Dedifferentiated amniotic fluid mesenchymal stem cell (primary cell): ENCODE measurements around the gene GPR84.

Source experiments
- DNase-seq: peaks from one replicate; pipeline ENCODE4 v3.0.0-alpha.2; 2016; ENCODE audit errors: extremely low spot score

Gene GPR84

GRCh38 chr12:54364413-54364812 is at the start of gene GPR84:
TSS of gene GPR84 (minus strand) at chr12:54364486. CDS start at chr12:54363851, 635 bp downstream.
- DNase-seq: no peak

DNA sequence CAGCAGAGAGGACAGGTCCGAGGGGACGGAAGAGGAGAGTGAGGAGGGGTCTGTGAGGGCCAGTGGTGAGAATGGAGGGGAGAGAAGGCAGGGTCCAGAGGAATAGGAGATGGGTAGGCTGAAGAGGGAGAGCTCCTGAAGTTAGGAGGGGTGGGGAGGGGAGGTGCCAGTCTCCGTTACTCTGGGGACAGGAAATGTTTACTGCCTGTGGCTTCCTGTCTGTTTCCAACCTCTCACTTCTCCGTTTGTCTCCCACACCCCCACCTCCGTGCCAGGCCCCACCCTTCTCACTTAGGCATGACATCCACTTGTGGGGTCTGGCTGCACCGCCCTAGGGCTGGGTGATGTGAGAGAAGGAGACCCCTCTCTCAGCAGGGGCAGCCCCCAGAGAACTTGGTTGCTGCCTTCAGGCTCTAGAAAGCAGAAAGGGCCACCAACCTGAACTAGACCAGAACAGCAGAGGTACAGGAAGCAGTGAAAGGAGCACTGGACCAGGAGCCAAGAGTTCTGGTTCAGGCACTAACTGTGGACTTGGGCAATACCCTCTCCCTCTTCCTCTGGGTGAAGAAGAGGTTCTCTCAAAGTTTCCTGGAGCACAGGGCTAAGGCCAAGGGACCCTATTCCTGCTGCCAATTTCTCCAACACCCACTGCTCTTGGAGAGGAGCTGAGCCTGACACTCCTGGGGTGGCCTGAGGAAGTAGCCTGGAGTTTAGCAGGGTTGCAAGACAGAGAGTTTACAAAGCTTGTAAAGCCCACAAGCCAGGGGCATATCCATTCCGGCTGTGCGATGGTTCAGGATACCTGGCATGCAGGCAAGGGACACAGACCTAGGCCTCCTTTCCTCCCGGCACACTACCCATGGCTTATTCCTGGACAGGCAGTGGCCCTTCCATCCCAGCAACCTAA is 49.3 kb upstream of the GPR84 start:
- DNase-seq: no peak

- no peak for DNase-seq
These were observed 48.5 kb upstream of the GPR84 start for GRCh38 chr12:54412786-54413185.

GRCh38 chr12:54412348-54412747 is 48.1 kb upstream of the GPR84 start:
- no peak for DNase-seq

DNA sequence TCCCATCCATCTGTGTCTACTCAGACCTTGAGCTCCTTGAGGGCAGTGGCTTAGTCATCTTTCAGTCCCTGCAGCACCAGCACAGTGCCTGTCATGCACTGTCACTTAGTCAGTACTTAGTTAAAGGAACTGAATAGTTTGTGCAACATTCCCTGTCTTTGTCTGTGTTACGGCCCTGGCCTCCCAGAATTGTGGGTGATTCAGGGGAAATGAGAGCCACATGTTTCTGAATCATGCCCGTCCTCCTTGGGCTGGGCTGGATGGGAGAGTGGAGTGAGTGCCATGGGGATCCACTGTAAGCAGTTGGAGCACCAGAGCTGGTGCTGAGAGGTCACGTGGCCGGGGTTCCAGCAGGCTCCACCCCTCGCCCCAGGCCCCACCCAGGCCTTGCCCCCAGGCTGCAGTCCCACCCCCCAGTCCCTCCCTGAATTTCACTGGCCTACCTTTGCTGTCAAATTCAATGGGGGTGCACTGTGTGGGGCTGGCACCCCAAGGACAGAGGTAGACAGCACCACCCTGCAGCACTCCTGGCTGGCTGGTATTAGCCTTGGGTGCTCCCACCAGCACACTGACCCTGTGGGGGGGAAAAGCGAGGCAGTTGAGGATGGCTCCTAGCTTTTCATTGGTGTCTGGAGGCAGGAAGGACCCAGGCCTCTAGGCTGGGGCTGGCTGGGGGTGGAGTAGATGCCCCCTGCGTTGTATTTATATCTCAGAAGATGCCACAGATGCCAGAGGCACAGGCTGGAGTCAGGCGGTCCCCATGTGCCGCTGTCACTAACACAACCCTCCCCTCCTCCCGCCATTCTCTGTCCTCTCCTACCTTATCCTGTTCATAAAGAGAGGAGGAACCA is 47.3 kb upstream of the GPR84 start:
- peak; percentile 91 for DNase-seq

- no peak for DNase-seq
These were observed 45.0 kb upstream of the GPR84 start for GRCh38 chr12:54409267-54409666.

DNA sequence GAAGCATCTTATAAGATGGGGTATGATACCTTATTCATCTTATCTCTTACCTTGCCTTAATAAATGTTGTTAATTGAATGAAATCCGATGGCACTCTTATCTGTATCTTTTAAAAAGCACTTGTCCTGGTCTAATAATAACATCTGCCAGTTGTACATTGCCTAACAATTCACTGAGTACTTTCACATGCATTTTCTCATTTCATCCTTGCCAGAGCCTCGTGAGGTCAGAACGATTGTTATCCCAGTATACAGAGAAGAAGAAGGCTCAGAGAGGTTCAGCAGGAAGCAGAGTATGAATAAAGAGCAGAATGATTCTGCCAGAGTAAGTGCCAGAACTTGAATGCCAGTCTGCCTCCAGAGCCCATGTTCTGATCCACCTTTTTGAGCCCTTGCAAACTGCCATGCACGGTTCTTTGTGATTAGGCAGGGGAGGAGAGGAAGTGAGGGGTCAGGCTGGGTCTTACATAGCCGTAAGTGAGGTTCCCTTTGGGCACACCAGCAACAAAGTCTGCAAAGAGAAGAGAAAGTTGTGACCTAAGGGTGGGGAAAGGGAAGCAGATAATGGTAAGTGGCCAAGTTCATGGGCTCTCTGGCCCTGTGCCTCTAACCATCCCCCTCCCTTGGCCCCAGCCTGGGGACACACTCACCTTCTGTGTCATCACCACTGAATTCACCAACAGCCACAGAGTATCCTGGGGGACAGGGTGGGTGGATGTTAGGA is 43.1 kb upstream of the GPR84 start:
- no peak for DNase-seq

GRCh38 chr12:54405573-54405972 is 41.3 kb upstream of the GPR84 start:
- DNase-seq: no peak

DNA sequence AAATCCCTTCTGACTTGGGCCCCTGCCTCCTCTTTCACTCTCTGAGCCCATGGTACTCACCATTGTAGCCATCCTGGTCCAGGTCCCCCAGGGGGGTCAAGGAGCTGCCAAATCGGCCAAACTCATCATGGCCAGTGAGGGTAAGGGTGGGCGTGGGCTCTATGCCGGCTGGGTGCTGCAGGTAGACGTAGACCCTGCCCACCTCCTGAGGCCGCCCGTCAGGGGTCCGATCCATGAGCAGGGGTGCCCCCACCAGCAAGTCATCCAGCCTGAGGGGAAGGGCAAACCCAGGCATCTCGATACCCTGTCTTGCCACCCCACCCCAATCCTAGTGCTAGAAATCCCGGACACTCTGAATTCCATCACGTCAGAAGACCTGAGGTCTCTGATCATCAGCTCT is 40.8 kb upstream of the GPR84 start:
- no peak for DNase-seq

DNA sequence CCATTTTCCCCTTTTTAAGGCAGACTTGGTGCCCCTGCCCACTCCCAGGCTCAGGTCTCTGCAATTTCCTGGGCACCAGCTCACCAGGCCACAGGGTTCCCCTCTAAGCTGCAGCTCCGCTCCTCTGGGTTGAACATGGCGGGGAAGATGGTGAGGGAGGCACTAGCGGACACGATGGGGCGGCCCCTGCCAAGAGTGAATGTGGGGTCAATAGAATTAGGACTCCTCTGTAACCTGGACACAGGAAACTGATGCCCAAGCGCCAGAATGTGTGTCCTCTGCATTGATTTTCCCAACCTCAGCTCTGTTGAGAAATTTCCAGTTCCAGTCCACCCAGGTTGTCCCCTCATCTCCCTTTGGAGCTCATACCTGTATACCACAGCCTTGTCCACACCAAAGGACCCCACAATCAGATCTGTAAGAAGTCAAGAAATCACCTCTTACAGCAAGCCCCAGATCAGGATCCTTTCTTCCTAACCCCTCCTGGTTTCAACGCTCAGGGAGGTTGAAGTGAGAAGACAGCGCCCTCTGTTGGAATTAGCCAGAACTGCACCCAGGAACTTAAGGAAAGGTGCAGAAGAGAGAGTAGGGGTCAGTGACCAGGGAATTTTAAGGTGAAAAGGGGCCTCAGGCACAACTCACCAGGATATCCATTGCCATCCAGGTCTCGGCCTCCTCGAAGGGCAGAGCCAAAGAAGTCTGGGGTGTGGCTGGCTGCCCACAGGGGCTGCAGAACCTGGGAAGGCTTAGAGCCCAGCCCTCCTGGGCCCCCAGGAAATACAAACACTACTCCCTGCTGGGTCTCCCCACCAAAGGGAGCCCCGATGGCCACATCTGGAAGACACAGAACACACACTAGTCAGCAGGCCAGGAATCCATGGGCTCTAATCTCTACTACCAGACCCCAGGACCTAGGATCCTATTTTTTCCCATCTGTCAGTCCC is 40.0 kb upstream of the GPR84 start:
- DNase-seq: peak; percentile 35

DNA sequence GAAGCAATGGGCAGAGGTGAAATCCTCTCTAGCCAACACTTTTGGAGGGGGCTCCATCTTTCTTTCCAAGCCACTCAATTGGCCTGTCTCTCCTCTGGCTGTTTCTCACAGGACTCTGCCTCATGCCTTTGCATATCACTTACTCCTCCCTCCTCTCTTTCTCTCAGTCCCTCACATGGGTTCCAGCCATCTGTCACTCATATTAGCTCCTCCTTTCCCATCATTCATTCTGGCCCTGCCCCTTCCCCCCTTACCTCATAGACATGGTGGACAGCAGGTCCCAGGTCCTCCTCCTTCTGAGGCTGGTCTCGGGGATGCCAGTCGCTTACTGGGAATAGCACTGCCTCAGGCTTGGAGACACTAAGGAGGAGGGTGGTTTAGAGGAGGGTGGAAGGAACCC is 36.8 kb upstream of the GPR84 start:
- no peak for DNase-seq

GRCh38 chr12:54398995-54399793 is 34.9 kb upstream of the GPR84 start:
- peak; percentile 69 for DNase-seq

DNA sequence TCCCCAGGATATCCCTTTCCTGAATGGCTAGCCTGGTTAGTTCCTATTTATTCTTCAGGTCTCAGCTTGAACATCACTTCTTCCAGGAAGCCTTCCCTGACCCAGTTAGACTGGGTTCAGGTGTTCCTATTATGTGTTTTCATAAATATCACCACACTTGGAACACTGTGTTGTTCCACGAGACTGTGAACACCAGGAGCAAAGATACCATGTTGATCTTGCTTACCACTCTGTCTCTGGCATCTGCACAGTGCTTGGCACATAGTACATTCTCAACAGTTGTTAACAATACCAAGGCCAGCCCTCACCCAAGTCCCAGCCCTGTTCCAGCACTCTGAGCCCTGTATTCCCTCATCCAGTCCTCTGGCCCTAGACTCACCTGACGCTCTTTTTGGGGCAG is 33.9 kb upstream of the GPR84 start:
- DNase-seq: no peak

DNA sequence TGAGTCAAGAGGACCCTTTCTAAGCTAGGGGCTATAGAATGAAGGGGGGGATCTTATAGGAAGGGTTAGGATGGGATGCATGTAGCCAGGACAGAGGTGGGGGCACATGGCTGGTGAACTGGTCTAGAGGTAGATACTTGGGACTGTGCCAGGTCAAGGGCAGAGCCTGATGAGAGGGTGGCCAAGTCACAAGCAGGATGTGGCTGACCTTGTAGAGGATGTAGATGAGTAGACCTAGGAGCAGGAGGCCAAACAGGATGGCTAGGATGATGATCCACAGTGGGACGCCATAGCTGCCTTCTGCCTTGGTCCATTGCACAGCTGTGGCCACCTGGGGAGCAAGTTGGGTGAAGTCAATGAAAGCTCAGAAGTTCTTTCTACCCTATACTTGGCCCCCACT is 32.9 kb upstream of the GPR84 start:
- no peak for DNase-seq

- DNase-seq: no peak
These were observed 31.3 kb upstream of the GPR84 start for GRCh38 chr12:54395545-54395944.

GRCh38 chr12:54394986-54395385 is 30.7 kb upstream of the GPR84 start:
- no peak for DNase-seq

GRCh38 chr12:54394281-54394719 is 30.0 kb upstream of the GPR84 start:
- DNase-seq: peak; percentile 52

- no peak for DNase-seq
These were observed 29.5 kb upstream of the GPR84 start for GRCh38 chr12:54393743-54394142.

DNA sequence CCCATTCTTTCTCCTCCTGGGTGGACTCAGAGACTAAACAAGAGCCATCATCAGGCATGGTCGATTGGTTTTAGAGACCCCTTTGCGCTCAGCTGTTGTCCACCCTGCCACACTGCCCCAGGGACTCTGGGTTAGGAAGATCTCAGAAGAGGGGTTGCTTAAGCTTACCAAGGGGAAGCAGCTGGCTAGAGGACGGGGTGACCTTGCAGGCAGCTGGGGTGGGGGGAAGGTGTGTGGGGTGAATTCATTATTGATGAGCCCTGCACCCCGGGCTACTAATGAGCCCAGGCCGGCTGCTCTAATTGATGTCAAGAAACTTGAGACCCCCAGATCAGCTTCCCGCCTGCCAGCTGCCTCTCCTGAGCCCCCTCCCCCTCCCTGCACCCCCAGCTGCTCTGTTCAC is 28.9 kb upstream of the GPR84 start:
- no peak for DNase-seq
